H9 (cell line): ENCODE results near the gene SPRR5. TPM values are rescaled to one million over a fixed set of nuclear protein-coding genes. Genes with fewer than 3 reads are reported as not detected.
A peak's percentile ranks its signal among the peaks of the same experiment; 100 is the strongest.

Experiments used
- DNase-seq: peaks from one replicate; pipeline ENCODE4 v3.0.0-alpha.2; 2017
- H2AFZ ChIP-seq: one replicate; pipeline ENCODE4 v1.6.1; 2013; ENCODE audit warnings: mild to moderate bottlenecking, low read length, control low read depth, moderate library complexity
- H2AK5ac ChIP-seq: 2 replicates; pipeline ENCODE4 v1.6.1; 2013; ENCODE audit warnings: low read length, control low read depth, mixed read lengths; ENCODE audit not compliant: insufficient read length
- H2BK120ac ChIP-seq: one replicate; pipeline ENCODE4 v1.6.1; 2013; ENCODE audit warnings: low read depth, mild to moderate bottlenecking, low read length, control low read depth, inconsistent platforms; ENCODE audit not compliant: poor library complexity, severe bottlenecking
- H2BK12ac ChIP-seq: 2 replicates; pipeline ENCODE4 v1.6.1; 2013; ENCODE audit warnings: low read length, control low read depth, mixed read lengths, low read depth; ENCODE audit not compliant: insufficient read length
- H2BK15ac ChIP-seq: 2 replicates; pipeline ENCODE4 v1.6.1; 2013; ENCODE audit warnings: low read depth, low read length, control low read depth
- H2BK20ac ChIP-seq: one replicate; pipeline ENCODE4 v1.6.1; 2013; ENCODE audit warnings: low read depth, mild to moderate bottlenecking, low read length, control low read depth, inconsistent platforms; ENCODE audit not compliant: poor library complexity, severe bottlenecking
- H2BK5ac ChIP-seq: 2 replicates; pipeline ENCODE4 v1.6.1; 2013; ENCODE audit warnings: low read length, control low read depth, mixed read lengths; ENCODE audit not compliant: insufficient read length
- H3K14ac ChIP-seq: 2 replicates; pipeline ENCODE4 v1.6.1; 2013; ENCODE audit warnings: low read length, control low read depth; ENCODE audit not compliant: insufficient read depth
- H3K18ac ChIP-seq: 2 replicates; pipeline ENCODE4 v1.6.1; 2013; ENCODE audit warnings: low read depth, mild to moderate bottlenecking, mixed read lengths, low read length, control low read depth; ENCODE audit not compliant: insufficient read length
- H3K23ac ChIP-seq: 2 replicates; pipeline ENCODE4 v1.6.1; 2013; ENCODE audit warnings: low read length, control low read depth, mixed read lengths, low read depth; ENCODE audit not compliant: insufficient read length
- H3K23me2 ChIP-seq: 2 replicates; pipeline ENCODE4 v1.6.1; 2013; ENCODE audit warnings: low read depth, mild to moderate bottlenecking, mixed read lengths, low read length, control low read depth; ENCODE audit not compliant: insufficient read length, poor library complexity, severe bottlenecking
- H3K27ac ChIP-seq: 2 replicates; pipeline ENCODE4 v1.5.1; 2013; ENCODE audit warnings: low read length, control low read depth, mixed read lengths, low read depth; ENCODE audit not compliant: insufficient read length
- H3K27me3 ChIP-seq: 2 replicates; pipeline ENCODE4 v1.6.1; 2013; ENCODE audit warnings: low read length, control low read depth, inconsistent platforms; ENCODE audit not compliant: insufficient read depth
- H3K4ac ChIP-seq: 2 replicates; pipeline ENCODE4 v1.6.1; 2013; ENCODE audit warnings: low read depth, mild to moderate bottlenecking, control low read depth, inconsistent platforms, low read length, moderate library complexity
- H3K4me1 ChIP-seq: 2 replicates; pipeline ENCODE4 v1.6.1; 2013; ENCODE audit warnings: low read length, control low read depth, inconsistent platforms; ENCODE audit not compliant: insufficient read depth
- H3K4me2 ChIP-seq: 2 replicates; pipeline ENCODE4 v1.6.1; 2013; ENCODE audit warnings: low read length, control low read depth, mixed read lengths; ENCODE audit not compliant: insufficient read length, insufficient read depth
- H3K56ac ChIP-seq: 2 replicates; pipeline ENCODE4 v1.6.1; 2013; ENCODE audit warnings: low read depth, mild to moderate bottlenecking, mixed read lengths, low read length, control low read depth; ENCODE audit not compliant: insufficient read length
- H3K79me1 ChIP-seq: 2 replicates; pipeline ENCODE4 v1.6.1; 2013; ENCODE audit warnings: low read depth, mild to moderate bottlenecking, moderate library complexity, low read length, control low read depth, inconsistent platforms; ENCODE audit not compliant: insufficient read depth, poor library complexity, severe bottlenecking
- H3K79me2 ChIP-seq: 2 replicates; pipeline ENCODE4 v1.6.1; 2013; ENCODE audit warnings: low read length, control low read depth, inconsistent platforms; ENCODE audit not compliant: insufficient read depth
- H3K9ac ChIP-seq: 2 replicates; pipeline ENCODE4 v1.6.1; 2013; ENCODE audit warnings: low read length, control low read depth, mixed read lengths; ENCODE audit not compliant: insufficient read length; ENCODE audit errors: extremely low read depth
- H3K9me3 ChIP-seq: one replicate; pipeline ENCODE4 v1.6.1; 2013; ENCODE audit warnings: low read depth, low read length, inconsistent platforms; ENCODE audit not compliant: control insufficient read depth
- H3T11ph ChIP-seq: one replicate; pipeline ENCODE4 v1.6.1; 2013; ENCODE audit warnings: mild to moderate bottlenecking, low read length, control low read depth, inconsistent platforms
- H4K20me1 ChIP-seq: one replicate; pipeline ENCODE4 v1.6.1; 2013; ENCODE audit not compliant: control insufficient read depth, insufficient read length, insufficient read depth
- H4K5ac ChIP-seq: 2 replicates; pipeline ENCODE4 v1.6.1; 2013; ENCODE audit warnings: low read depth, mild to moderate bottlenecking, mixed read lengths, low read length, control low read depth; ENCODE audit not compliant: insufficient read length
- H4K8ac ChIP-seq: replicated peaks from 2 replicates; pipeline ENCODE4 v1.6.1; 2013; ENCODE audit warnings: low read length, control low read depth, mixed read lengths, low read depth; ENCODE audit not compliant: insufficient read length
- H4K91ac ChIP-seq: 2 replicates; pipeline ENCODE4 v1.6.1; 2013; ENCODE audit warnings: low read depth, mild to moderate bottlenecking, moderate library complexity, mixed read lengths, low read length, control low read depth; ENCODE audit not compliant: insufficient read length
- H3K27ac Mint-ChIP-seq, 3 experiments: 2 replicates in 2 of 3; 3 replicates in 1 of 3; pipeline ENCODE4 v1.8.0; 2020 to 2021; ENCODE audit warnings: mixed read lengths in 3 of 3, mild to moderate bottlenecking in 1 of 3, moderate library complexity in 1 of 3
- H3K27me3 Mint-ChIP-seq: 2 replicates; pipeline ENCODE4 v1.8.0; 2021; ENCODE audit warnings: low read depth, mild to moderate bottlenecking, moderate library complexity, mixed read lengths
- H3K36me3 Mint-ChIP-seq, 3 experiments: 2 replicates in 2 of 3; 3 replicates in 1 of 3; pipeline ENCODE4 v1.8.0; 2020 to 2021; ENCODE audit warnings: low read depth in 3 of 3, mixed read lengths in 3 of 3; ENCODE audit not compliant: insufficient read depth in 1 of 3
- H3K4me1 Mint-ChIP-seq, 2 experiments: 2 replicates each; pipeline ENCODE4 v1.8.0; 2020; ENCODE audit warnings: mixed read lengths in 2 of 2
- H3K4me3 Mint-ChIP-seq, 2 experiments: 2 replicates in 1 of 2; 3 replicates in 1 of 2; pipeline ENCODE4 v1.8.0; 2020 to 2021; ENCODE audit warnings: mild to moderate bottlenecking in 2 of 2, mixed read lengths in 2 of 2, moderate library complexity in 1 of 2
- H3K9me3 Mint-ChIP-seq, 2 experiments: 2 replicates in 1 of 2; 3 replicates in 1 of 2; pipeline ENCODE4 v1.8.0; 2020; ENCODE audit warnings: mild to moderate bottlenecking in 2 of 2, mixed read lengths in 2 of 2, moderate library complexity in 1 of 2
- WGBS: extraction: QIAGEN DNeasy Blood & Tissue Kit; methylation state at CpG from one replicate; pipeline ENCODE4 v1.1.7; 2013; ENCODE audit warnings: missing lambda C conversion rate, low lambda C conversion rate, mixed read lengths; ENCODE audit not compliant: insufficient read length; ENCODE audit errors: extremely low coverage; 5-methylcytosine and 5-hydroxymethylcytosine counted together
- total RNA-seq: library from RNA; stranded (reverse); gene quantifications from 2 replicates; pipeline ENCODE4 v1.2.1, GENCODE V29; 2021
- TF ChIP-seq, protein P1 (sequence below): fragments of 200-600 bp; sonication (generic); conservative IDR thresholded peaks from 3 replicates; pipeline ENCODE4 v1.8.0; 2021; ENCODE audit warnings: antibody characterized with exemption, mild to moderate bottlenecking

SPRR5 gene
- total RNA-seq, 1 experiment from 2014 or later, result not detected

DNA sequence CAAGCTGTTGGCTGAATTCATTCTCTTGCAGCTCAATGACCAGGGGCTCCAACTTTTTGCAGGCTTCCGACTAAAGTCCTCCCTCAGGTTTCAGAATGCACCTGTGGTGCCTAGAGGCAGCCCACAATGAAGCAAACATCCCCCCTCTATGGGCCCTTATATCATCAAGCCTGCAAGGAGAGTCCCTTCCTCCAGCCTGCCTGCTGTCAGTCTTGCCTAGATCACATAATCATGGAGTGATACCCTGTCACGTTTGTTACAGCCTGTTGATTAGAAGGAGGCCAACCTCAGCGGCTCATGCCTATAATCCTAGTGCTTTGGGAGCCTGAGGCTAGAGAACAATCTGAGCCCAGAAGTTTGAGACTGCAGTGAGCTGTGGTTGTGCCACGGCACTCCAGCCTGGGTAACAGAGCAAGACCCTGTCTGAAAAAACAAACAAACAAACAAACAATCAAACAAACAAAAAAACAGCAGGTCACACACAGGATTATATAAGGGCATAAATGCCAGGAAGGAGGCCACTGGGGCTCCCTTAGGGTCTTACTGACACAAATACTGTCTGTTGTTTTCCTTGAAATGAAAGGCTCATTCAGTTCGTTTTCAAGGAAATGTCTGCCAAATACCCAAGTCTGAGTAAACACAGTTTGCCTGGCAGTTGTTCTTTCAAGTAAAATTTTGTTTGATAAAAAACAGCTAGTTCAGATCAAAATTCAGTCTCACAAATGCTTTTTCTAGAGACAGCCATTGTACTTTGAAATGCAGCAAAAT is 49.8 kb downstream of the SPRR5 start:
- Histone ChIP-seq H4K8ac (no peak overlapping the region), H3K18ac (no peak overlapping the region), H3K4ac (no peak overlapping the region), H2AK5ac (no peak overlapping the region), H3K9ac (no peak overlapping the region), H3K9me3 (no peaks in the 10 kb centered on the region), H4K91ac (no peak overlapping the region), H3K23ac (no peak overlapping the region), H3K79me2 (no peaks in the 10 kb centered on the region), H3K14ac (no peak overlapping the region), H2BK15ac (no peak overlapping the region), H3K79me1 (no peaks in the 10 kb centered on the region), H2BK20ac (no peak overlapping the region), H4K20me1 (no peaks in the 10 kb centered on the region), H3K23me2 (no peaks in the 10 kb centered on the region), H3K4me1 (no peaks in the 10 kb centered on the region; the same call in 1 of the 2 replicates), H2BK5ac (no peak overlapping the region), H3K4me2 (no peak overlapping the region), H3T11ph (no peak overlapping the region), H2BK12ac (no peak overlapping the region), H4K5ac (no peak overlapping the region), H2BK120ac (no peak overlapping the region), H3K27ac (no peak overlapping the region), H3K56ac (no peak overlapping the region), H2AFZ (no peak overlapping the region), H3K27me3 (no peaks in the 10 kb centered on the region; the same call in 1 of the 2 replicates)
- Mint-ChIP-seq H3K27me3 (peaks cover 5% of the 10 kb centered on the region; the same call in 1 of the 2 replicates), H3K4me1 (peaks cover 10 to 19% of the 10 kb centered on the region in 2 experiments), H3K27ac (peak overlapping the region; percentile 29 to 91 (median 90); a peak in 6 of 7 replicates), H3K36me3 (peaks cover 0 to 8% (median 0%) of the 10 kb centered on the region in 3 experiments; a peak in 3 of 7 replicates), H3K9me3 (peaks cover 8 to 12% of the 10 kb centered on the region in 2 experiments; a peak in 4 of 5 replicates), H3K4me3 (no peak overlapping the region; a peak in 1 of 5 replicates)
- TF ChIP-seq, protein P1, sequence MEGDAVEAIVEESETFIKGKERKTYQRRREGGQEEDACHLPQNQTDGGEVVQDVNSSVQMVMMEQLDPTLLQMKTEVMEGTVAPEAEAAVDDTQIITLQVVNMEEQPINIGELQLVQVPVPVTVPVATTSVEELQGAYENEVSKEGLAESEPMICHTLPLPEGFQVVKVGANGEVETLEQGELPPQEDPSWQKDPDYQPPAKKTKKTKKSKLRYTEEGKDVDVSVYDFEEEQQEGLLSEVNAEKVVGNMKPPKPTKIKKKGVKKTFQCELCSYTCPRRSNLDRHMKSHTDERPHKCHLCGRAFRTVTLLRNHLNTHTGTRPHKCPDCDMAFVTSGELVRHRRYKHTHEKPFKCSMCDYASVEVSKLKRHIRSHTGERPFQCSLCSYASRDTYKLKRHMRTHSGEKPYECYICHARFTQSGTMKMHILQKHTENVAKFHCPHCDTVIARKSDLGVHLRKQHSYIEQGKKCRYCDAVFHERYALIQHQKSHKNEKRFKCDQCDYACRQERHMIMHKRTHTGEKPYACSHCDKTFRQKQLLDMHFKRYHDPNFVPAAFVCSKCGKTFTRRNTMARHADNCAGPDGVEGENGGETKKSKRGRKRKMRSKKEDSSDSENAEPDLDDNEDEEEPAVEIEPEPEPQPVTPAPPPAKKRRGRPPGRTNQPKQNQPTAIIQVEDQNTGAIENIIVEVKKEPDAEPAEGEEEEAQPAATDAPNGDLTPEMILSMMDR, result no peak
- WGBS, result no CpG with 5 or more reads among the region's 5 CpGs
- DNase-seq, result no peak
